ENCODE results near the gene COL13A1.
A peak's percentile ranks its signal among the peaks of the same experiment; 100 is the strongest.

GRCh38 chr10:69936091-69936490 is 134.4 kb downstream of the COL13A1 start:
- TF ChIP-seq CTCF (IDR thresholded peaks at IDR 0.05; ENCODE audit: low read length) (peak; percentile 16; the same call in 1 of the 2 replicates), EZH2 (IDR thresholded peaks at IDR 0.05; ENCODE audit: borderline replicate concordance, low read length) (no peak)
